LHCN-M2 (cell line): Measurements from ENCODE around the gene KCNN3. TPM values are rescaled to one million over a fixed set of nuclear protein-coding genes. Genes with fewer than 3 reads are reported as not detected.

Source experiments
- DNase-seq: peaks from one replicate; pipeline ENCODE4 v3.0.0-alpha.2; 2012; ENCODE audit warnings: low read depth
- total RNA-seq: library from RNA; depleted of rRNA; stranded (reverse); fragments of >200 nt; gene quantifications from 2 replicates; pipeline ENCODE4 v1.2.3, GENCODE V29; 2014

KCNN3 gene
- total RNA-seq, 1 experiment from 2014 or later = 2.8 TPM

DNA sequence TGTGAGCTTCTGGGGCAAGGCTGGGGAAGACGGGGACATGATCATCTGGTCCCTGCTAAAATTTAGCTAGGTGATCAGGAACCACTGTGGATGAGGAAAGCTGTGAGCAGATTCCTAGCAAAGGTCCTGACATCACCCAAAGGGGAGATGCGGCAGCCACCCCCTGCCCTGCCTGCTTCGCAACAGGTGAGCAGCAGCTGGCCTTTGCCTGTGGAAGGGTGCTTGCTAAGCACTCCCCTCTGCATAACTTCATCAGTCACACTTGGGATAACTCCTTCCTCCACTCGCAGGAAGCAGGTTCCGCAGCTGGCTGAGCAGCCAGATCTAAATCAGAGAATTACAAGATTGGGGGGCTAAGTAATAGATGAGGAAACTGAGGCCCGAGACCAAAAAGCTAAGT is 51.2 kb downstream of the KCNN3 start:
- no peak for DNase-seq

DNA sequence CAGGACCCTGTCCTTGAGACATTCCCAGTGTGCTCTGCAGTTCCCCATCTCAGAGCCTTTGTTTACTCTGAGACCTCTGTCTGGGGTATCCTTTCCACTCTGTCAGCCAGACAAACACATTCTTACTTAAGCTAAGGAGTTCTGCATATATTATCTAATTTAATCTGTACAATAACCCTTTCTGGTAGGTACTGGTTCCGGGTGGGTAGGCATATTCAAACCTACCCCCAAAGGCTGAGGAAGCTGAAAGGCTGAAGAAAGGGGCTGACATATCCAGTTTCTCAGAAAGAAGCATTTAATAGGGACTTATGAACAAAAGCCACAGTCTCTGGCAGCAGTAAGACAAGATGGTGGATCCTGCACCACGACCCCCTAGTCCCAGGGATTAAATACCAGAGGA is 53.1 kb downstream of the KCNN3 start:
- DNase-seq = no peak

DNA sequence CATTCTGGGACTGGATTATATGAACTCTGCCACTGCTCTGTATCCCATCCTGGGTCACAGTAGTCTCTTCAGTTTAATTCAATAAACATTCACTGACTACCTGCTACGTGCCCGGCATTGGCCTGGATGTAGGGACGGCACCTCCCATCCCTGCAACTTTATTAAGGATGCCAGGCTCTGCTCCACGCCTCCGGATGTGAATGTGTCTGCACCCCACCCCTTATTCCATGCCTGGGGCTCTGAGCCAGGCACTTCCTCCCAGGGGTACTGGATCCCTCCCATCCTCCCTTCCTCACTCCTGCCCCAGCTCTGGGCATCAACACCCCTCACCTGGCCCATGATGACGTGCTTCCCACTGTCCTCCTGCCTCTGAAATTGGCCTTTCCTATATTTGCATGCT is 53.7 kb downstream of the KCNN3 start:
- DNase-seq = no peak

DNA sequence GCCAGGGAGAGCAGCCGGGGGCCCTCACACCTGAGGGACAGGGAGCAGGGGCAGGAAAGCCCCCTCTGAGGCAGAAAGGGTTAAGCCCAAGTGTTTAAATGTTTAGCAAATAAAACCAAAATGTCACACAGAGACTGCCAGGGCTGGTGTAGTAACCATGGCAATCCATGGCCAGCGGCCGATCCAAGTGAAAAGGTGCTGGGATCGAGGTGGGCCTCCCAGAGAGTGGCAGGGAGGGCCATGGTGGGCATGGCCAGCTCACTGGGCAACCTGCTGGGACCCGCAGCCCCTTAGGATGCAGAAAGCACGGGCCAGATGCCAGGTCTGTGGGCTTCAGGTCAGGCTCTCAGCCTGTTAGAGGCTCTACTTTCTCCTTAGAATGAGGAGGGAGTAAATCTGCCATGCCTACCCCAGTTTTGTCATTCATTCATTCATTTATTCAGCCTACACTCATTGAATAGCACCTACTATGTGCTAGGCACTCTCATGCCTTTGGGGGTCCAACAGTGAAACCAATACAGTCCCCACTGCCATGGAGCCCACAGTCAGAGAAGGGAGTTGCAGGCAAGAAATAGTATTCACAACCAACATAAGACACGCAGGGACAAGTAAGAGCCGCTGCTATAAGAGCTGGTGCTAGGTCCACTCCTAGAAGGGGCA is 56.1 kb downstream of the KCNN3 start:
- no peak for DNase-seq

DNA sequence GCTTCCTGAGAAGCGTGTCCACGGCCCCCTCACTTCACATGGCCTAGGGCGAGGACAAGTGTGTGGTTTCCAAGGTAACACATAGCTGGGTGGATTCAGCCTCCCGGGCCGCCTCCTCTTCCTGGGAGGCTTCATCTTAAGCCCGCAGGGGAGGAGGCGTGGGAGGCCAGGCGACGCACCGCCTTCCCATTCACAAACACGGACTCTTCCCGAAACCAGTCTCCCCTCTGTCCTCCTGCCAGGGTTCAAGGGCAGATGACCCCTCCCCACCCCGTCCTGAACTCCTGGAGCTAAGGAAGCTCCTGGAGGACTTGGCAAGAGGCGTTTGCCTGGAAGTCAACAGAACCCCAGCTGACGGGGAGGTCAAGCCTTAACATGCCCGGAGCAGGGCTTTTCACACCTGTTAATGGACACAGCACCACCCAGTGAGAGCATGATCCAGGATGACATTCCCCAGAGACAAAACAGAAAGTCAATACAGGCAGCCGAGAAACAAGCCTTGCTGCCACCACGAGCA is 56.7 kb downstream of the KCNN3 start:
- no peak for DNase-seq

DNA sequence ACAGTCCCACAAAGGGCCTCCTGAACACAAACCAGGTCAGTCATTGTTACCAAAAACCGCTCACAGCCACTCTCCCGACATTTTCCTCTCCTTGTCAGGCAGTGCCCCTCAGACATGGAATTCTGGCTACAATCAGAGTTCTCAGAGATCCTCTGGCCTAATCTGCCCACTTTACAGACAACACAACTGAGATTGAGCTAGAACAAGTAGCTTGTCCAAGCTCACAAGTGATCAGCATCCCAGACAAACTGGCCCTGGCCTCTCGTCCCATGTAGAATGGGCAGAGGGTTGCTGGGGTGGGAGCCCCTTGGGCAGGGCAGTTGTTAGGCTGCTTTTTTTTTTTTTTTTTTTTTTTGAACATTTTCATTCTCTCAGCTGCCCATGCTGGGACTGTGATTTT is 57.2 kb downstream of the KCNN3 start:
- no peak for DNase-seq

DNA sequence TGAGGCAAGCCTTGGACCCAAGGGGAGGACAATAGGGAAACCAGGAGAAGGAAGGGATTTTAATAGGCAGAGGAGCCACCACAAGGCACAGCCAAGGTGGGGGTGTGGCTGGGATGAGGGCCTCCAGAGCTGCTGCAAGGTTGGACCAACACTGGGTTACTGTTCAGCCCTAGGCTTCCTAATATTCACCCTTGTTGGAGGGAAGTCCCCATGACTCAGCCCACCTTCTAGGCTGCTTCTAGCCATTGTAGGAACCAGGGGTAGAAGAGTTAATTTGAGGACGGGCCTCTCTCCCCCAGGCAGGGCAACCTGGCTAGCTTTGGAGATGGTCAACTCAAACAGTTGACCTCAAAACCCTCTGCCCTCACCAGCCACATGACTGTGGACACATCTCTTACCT is 59.5 kb downstream of the KCNN3 start:
- no peak for DNase-seq

DNA sequence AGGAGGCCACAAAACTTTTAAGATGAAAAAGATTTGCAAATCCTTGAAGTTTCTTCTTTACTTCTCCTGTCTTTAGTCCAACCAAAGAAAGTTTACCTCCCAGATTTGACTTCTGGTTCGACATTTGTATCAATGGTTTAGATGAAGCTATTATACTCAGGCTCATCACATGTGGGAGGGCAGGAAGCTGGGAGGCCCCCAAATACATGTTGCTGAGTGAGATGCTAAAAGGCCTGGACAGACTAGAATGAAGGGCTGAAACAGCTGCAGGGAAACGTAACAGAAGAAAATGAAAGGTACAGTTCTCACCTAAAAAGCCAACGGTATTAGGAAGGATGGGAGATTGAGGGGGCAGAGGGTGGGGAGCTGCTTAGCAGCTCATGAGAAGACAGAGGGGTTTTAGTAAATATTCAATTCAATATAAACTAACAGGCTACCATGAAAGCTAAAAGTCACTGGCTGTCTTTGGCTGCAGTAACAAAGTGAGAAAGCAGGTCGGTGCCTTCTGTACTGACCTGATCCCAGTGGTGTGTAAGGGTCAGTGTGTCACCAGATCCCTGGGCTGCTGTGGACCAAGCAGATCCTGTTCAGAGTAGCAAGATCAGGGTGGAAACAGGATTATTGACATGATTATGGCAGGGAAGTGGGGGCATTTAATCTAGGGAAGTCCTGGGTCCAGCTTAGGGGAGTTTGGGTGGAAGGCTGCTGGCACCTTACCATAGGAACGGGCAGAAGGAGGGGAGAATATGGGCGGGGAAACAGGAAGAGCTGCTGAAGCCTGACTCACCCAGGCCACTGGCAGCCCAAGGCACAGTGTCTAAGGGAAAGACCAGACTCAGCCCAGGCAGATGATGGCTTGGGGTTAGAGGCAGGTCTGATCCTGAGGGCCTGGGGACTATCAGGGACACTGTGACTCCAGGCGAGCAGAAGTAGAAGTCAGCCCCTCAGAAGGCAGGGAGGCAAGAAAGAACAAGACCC is 60.4 kb downstream of the KCNN3 start:
- peak; percentile 59 for DNase-seq

DNA sequence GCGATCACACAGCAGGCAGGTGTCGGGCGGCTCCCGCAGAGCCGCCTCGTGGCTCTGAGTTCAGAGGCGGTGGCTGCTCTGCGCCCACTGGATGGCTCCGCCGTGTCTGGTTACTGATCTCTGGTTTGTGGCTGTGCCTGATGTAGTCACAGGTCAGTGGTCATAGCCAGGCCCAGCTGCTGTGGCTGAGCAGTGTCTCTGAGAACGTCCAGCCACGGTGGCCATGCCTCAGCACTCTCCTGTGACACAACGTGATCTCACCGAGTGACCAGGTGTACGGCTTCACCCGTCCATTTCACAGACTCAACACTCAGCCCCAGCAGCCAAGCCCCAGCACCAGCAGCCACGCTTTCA is 61.2 kb downstream of the KCNN3 start:
- peak; percentile 74 for DNase-seq

DNA sequence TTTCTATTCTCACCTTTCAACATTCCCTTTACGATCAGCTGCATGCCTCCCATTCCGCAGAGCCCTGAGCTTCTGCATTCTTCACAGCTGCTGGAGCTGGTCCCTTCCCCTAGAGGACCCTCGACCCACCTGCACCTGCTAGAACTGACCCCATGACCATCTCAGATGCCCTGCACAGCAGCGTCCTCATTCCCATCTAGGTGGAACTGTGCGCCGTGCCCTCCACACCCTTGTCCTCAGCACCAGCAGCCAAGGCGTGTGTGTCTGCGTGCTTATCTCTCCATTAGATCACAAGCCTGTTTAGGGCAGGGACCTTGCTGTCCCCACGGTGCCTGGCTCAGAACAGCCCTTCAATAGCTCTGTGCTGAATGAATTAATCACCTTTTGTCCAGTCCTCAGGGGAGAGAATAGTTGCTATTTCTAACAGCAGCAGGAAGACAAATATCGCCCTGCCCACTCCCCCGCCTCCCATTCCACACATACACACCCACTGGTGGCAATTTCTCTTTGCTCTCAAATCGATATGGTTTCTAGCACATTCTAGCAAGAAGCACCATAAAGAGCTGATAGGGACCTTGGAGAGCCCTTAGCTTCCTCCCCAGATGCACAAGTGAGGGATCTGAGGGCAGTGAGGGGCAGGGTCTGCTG is 61.7 kb downstream of the KCNN3 start:
- DNase-seq = no peak

DNA sequence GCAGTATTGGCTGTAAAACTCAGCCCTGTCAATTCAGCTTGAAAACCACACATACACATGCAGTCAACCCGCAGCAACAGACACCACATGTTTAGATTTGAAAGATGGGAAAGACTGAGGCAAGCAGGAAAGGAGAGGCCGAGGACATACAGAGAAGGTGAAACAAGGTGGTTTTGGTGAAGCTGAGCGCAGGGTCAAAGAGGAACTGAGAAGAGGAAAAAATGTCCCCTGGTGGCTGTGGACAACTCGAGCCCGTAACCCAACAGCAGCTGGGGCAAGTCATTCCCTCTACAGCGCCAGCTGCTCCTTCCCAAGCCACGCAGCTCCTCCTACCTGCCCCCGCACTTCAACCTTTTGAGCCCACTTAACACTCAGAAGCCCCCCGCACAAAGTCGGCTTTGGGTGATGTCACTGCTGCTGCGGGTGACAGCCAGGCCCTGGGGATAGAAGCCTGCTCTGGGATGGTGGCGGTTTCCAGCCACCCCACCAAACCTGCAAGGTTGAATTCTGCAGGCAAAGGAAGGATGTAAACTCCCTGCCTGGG is 63.0 kb downstream of the KCNN3 start:
- DNase-seq = no peak

DNA sequence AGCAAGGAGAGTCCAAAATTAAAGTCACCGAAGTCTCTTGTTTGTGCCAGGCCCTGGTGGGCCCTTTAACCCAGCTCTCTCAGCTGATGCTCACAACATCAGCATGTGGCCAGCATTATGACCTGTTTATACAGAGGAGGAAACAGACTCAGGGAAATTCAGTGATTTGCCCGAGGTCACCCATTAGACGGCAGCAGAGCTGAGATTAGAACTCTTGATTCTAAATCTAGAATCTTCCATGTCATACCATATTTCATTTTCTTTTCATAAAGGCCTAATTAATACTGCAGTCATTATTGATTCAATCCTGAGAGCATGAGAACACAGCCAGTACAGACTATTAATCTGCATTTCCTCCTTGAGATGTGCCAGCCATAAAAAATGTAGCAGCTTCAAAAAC is 63.7 kb downstream of the KCNN3 start:
- DNase-seq = no peak

DNA sequence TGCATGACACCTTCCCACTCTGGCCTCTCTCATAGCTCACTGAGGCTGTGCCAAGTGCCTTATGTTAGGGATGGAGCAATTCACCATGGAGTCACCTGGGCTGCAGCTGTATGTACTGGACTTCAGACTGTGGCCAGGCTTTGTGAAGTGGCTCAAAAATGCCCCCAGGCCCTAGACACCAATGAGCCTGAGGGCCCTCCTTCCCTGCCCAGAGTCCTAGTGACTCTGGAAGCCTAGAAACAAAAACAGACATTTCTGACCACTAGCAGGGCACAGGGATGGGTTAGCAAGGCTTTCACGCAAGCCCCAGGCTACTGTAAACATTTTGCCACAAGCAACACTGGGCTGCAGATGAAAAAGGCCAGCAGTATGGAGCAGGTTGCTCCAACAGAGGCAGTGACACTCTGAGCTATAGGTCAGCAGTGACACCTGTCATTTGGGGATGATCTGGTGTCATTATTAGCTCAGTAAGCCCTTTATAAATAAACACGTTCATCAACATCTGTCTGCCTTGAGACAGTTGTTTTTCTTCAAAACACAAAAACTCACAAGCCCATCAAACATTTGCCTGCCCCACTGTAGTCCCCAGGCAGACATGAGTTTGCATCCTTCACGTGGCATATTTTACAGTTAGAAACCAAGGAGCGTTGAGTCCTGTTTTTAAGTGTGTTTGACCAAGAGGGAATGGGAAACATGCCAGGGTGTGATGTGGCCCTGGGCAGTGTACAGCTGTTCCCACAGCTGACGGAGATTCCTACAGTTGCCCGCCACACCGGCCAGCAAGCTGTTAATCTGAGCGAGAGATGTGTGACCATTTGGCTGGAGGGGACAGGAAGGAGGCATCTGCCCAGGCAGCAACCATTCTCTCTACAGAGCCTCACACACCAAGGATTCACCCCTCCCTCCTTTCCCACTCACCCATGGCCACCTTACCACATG is 66.8 kb downstream of the KCNN3 start:
- DNase-seq = peak; percentile 89

DNA sequence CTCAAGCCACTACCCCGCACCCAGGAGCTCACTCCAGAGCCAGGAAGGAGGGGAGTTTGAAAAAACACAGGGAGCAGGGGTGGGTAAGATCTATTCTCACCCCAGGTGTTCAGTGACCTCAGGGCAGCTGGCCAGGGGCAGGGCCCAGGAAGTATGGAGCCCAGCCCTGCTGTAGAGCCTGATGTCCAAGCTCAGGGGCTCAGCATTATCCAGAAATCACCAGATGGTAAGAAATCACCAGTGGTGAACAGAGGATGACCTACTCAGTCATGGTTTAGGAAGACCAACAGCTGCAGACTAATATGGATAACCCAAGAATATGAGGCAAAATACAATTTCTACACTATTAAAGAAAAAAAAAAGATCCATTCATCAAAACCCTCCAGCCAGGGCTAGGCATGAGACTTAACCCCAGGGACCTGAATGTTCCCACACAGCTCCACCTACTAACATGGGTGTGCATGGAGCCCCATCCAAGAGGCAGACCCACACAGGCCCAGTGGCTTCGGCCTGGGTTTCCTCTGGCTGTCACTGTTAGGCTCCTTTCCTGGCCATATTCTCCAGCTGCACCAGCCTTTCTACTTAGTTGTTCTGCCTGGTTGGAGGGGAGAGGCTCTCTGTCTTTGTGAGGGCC is 67.6 kb downstream of the KCNN3 start:
- DNase-seq = peak; percentile 27

DNA sequence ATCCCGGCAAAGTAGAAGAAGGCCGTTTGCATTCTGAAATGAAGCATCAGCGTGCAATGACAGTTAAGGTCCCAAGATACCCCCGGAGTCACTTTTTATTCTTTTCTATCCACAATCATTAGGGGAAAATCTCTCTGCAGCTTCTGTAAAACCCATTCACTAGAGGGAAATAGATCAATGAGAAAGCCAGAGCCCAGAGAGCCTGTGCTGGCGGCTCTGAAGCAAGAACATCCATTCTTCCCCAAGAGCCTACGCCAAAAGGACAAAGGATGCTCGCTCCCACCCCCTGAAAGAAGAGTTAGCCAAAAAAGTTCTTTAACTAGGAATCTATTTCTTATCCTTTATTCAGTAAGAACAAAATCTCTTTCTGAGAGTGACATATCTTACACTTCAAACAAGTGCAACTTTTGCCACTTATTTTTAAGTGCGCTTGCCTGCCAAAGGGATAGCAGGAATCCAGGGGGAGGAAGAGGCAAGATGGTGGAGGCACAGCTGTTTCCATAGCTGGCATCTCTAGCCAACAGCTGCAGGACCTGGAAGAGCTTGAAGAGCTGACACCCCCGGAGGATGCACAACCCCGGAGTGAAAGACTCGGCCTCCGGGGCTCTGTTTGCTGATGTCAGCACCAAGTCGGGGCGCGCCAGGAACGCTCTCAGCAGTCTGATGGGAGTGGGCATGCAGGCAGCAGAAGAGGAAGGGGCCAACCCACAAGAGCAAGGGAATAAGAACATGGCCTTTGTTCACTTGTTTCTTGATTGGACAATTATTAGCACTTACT is 68.7 kb downstream of the KCNN3 start:
- peak; percentile 26 for DNase-seq

DNA sequence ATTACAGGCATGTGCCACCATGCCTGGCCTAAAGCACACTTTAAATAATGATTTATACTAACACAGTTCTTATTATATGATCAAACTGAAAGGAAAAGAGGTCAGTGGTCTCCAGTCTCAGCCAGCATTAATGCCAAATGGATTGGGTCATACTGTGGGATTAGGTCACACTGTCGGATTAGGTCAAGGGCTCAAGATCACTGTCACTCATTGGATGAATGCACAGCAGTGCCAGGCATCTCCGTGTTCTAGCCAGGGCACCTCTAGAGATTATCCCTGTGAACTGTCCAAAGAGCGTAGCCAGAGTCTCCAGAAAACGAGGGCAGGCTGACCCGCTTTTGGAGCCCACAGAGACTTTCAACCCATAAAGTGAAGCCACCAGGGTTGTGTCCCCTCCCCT is 70.9 kb downstream of the KCNN3 start:
- DNase-seq = no peak

DNA sequence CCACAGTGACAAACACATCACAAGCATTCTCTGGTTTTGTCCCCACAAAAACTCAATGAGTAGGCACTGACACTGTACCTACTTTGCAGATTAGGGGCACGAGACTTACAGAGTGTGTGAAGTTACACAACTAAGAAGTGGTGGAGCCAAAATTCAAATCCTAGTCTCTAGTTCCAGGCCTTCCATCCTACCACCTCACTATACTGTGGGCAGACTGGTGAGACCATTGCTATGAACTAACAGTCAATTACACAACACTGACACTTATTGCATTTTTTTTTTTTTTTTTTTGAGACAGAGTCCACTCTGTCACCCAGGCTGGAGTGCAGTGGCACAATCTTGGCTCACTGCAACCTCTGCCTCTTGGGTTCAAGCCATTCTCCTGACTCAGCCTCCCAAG is 71.4 kb downstream of the KCNN3 start:
- DNase-seq = no peak

DNA sequence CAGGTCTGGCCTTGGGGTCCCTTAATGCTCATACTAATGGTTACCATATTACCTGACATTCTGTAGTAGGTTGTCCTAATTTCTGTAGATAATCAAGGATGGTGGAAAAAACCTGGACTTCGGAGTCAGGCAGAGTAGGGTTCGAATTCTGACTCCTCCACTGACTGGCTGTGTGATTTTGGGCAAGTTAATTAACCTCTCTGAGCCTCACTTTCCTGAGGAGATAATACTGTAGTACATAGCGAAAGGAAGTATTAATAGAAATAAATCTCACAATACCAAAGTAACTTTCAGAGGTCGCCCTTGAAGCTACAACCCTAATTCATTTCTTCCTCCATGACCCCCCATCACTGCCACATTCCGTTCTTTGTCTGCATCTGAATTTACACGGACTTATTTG is 72.9 kb downstream of the KCNN3 start:
- no peak for DNase-seq

DNA sequence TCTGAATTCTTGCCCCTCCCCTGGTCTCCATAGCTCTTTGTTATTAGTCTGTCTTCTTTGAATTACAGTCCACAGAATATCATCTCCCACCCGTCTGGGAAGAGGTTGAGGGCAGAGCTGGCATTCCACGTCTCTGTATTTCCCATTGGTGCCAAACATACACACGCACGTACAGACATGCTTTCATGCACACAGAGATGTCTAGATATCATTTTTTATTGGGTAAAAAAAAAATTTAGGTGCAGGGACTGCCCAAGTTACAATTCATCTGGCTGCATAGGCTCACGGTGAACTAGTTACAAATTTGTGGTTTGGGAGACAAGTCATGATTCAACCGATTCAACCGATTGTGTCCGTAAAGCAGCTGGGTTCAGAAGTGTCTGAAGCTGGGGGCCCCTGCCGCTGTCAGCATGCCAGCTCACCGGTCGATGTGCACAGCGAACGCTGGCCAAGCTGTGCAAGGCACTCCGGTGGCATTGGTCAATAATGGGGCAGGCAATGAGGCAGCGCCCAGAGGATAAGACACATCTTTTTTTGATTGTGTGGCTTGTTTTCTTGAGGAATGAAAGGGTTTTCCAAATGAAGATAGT is 73.7 kb downstream of the KCNN3 start:
- no peak for DNase-seq
